NCI-H2227 (cell line): ENCODE results near the gene CYP27C1.
"Not testable (repeated sequence)": the region's sequence is repeated elsewhere in the genome, so short reads cannot be mapped to it uniquely, and the experiment has no call there.

Experiments
- DNase-seq: peaks from one replicate; lab custom pipeline; 2025; ENCODE audit not compliant: unreplicated experiment; lab: John Stamatoyannopoulos, UW

CYP27C1 gene

GRCh38 chr2:127220102-127220767 lies at the start of gene CYP27C1:
TSS of gene CYP27C1 (minus strand) at chr2:127220299. CDS start at chr2:127220270, 29 bp downstream.
- DNase-seq: peak; percentile 41

GRCh38 chr2:127261804-127262406 lies 41.8 kb upstream of the CYP27C1 start:
- DNase-seq: no peak

GRCh38 chr2:127259355-127259754 lies 39.3 kb upstream of the CYP27C1 start:
- no peak for DNase-seq

- no peak for DNase-seq
Measured at GRCh38 chr2:127256866-127257265, 36.8 kb upstream of the CYP27C1 start.

- no peak for DNase-seq
Measured at GRCh38 chr2:127256381-127256780, 36.3 kb upstream of the CYP27C1 start.

GRCh38 chr2:127255721-127256120 lies 35.6 kb upstream of the CYP27C1 start:
- DNase-seq: no peak

GRCh38 chr2:127255146-127255545 lies 35.0 kb upstream of the CYP27C1 start:
- no peak for DNase-seq

- DNase-seq: no peak
Measured at GRCh38 chr2:127254386-127254981, 34.4 kb upstream of the CYP27C1 start.

GRCh38 chr2:127241184-127241583 lies 21.1 kb upstream of the CYP27C1 start:
- DNase-seq: not testable (repeated sequence)

- DNase-seq: no peak
Measured at GRCh38 chr2:127239395-127239794, 19.3 kb upstream of the CYP27C1 start.

- not testable (repeated sequence) for DNase-seq
Measured at GRCh38 chr2:127237768-127238167, 17.7 kb upstream of the CYP27C1 start.

GRCh38 chr2:127235082-127235702 lies 15.1 kb upstream of the CYP27C1 start:
- DNase-seq: peak; percentile 42

- no peak for DNase-seq
Measured at GRCh38 chr2:127233710-127234109, 13.6 kb upstream of the CYP27C1 start.

GRCh38 chr2:127231130-127231865 lies 11.2 kb upstream of the CYP27C1 start:
- no peak for DNase-seq

GRCh38 chr2:127229555-127229954 lies 9.5 kb upstream of the CYP27C1 start:
- DNase-seq: no peak

- no peak for DNase-seq
Measured at GRCh38 chr2:127228102-127228501, 8.0 kb upstream of the CYP27C1 start.

GRCh38 chr2:127227264-127227660 lies 7.2 kb upstream of the CYP27C1 start:
- DNase-seq: not testable (repeated sequence)

- DNase-seq: peak; percentile 43
Measured at GRCh38 chr2:127226520-127227263, 6.6 kb upstream of the CYP27C1 start.

GRCh38 chr2:127226132-127226519 lies 6.0 kb upstream of the CYP27C1 start:
- DNase-seq: no peak

- DNase-seq: no peak
Measured at GRCh38 chr2:127225186-127225960, 5.3 kb upstream of the CYP27C1 start.
